GM12878 (cell line): Measurements from ENCODE around the gene TRPM1. TPM values are rescaled to one million over a fixed set of nuclear protein-coding genes. Genes with fewer than 3 reads are reported as not detected.
A peak's percentile ranks its signal among the peaks of the same experiment; 100 is the strongest.

ENCODE experiments used
- ATAC-seq: fragments of 200-7000 bp; cut with Tn5 transposase; 3 replicates; pipeline ENCODE4 v1.9.1; 2020; ENCODE audit warnings: mild to moderate bottlenecking, moderate library complexity
- BruUV-seq: library from RNA; stranded (reverse); fragments of 400-500 nt; replicated peaks from 2 replicates; lab custom pipeline; 2021; lab: Mats Ljungman, UMichigan
- CTCF ChIA-PET: fragments of 300-600 bp; sonication (Branson Sonifier 250); formaldehyde crosslinking; extraction: SDS; loops from one replicate; lab custom pipeline; 2021; ENCODE audit warnings: inconsistent platforms; lab: Yijun Ruan, JAX
- POLR2A ChIA-PET: fragments of 350-600 bp; formaldehyde crosslinking; extraction: SDS; loops from one replicate; lab custom pipeline; 2021; ENCODE audit warnings: inconsistent platforms; lab: Charles Lee
- RAD21 ChIA-PET: fragments of 300-600 bp; sonication (Branson Sonifier 250); formaldehyde crosslinking; loops from one replicate; lab custom pipeline; 2023; ENCODE audit warnings: antibody characterized with exemption; ENCODE audit not compliant: unreplicated experiment; lab: Charles Lee
- SMC1A ChIA-PET: fragments of 300-600 bp; sonication (Branson Sonifier 250); formaldehyde crosslinking; loops from one replicate; lab custom pipeline; 2023; ENCODE audit not compliant: unreplicated experiment, uncharacterized antibody; lab: Charles Lee
- DNase-seq: peaks from one replicate; pipeline ENCODE4 v3.0.0-alpha.2; 2011; ENCODE audit warnings: low read depth, low spot score
- FAIRE-seq: peaks from 3 replicates; lab custom pipeline; 2011; peaks lifted over from hg19 to GRCh38; lab: Jason Lieb, UNC
- H2AFZ ChIP-seq: 2 replicates; pipeline ENCODE4 v1.6.0; 2011; ENCODE audit warnings: low read depth, low read length, control low read depth; ENCODE audit not compliant: control insufficient read depth
- H3K27ac ChIP-seq: 2 replicates; pipeline ENCODE4 v1.5.1; 2011; ENCODE audit warnings: control low read depth; ENCODE audit not compliant: control insufficient read depth, insufficient read depth
- H3K27me3 ChIP-seq, 2 experiments: replicated peaks in 1 of 2; 2 replicates each; pipeline versions ENCODE4 v1.6.0 to v1.6.1; 2011; ENCODE audit warnings: low read length in 1 of 2; ENCODE audit not compliant: control insufficient read depth in 2 of 2, insufficient read depth in 2 of 2
- H3K36me3 ChIP-seq, 2 experiments: 2 replicates each; pipeline ENCODE4 v1.5.1; 2011; ENCODE audit warnings: low read length in 1 of 2; ENCODE audit not compliant: control insufficient read depth in 2 of 2, insufficient read depth in 2 of 2
- H3K4me1 ChIP-seq: 2 replicates; pipeline ENCODE4 v1.6.1; 2011; ENCODE audit warnings: mild to moderate bottlenecking, low read length, moderate library complexity, mixed read lengths; ENCODE audit not compliant: control insufficient read depth, insufficient read depth
- H3K4me2 ChIP-seq: 2 replicates; pipeline ENCODE4 v1.6.0; 2011; ENCODE audit warnings: control low read depth; ENCODE audit not compliant: control insufficient read depth, insufficient read depth
- H3K4me3 ChIP-seq: fragments of 200-600 bp; sonication (generic); 2 replicates; pipeline ENCODE4 v1.5.1; 2016
- H3K79me2 ChIP-seq: 2 replicates; pipeline ENCODE4 v1.6.0; 2011; ENCODE audit warnings: low read length; ENCODE audit not compliant: control insufficient read depth, insufficient read depth
- H3K9ac ChIP-seq: 2 replicates; pipeline ENCODE4 v1.8.0; 2011; ENCODE audit warnings: low read length, control low read depth, mixed read lengths; ENCODE audit not compliant: control insufficient read depth, insufficient read depth
- H3K9me3 ChIP-seq: replicated peaks from 3 replicates; pipeline ENCODE4 v1.5.1; 2011; ENCODE audit warnings: mild to moderate bottlenecking, low read length; ENCODE audit not compliant: control insufficient read depth, insufficient read depth
- H4K20me1 ChIP-seq: 2 replicates; pipeline ENCODE4 v1.6.0; 2011; ENCODE audit not compliant: control insufficient read depth, insufficient read depth
- BCL3 ChIP-seq: IDR thresholded peaks from 2 replicates; pipeline ENCODE4 v1.6.1; 2011; ENCODE audit warnings: borderline replicate concordance, low read depth, mild to moderate bottlenecking, moderate library complexity, low read length; ENCODE audit not compliant: insufficient read depth, poor library complexity, severe bottlenecking
- CHD1 ChIP-seq: IDR thresholded peaks from 2 replicates; pipeline ENCODE4 v1.6.1; 2012; ENCODE audit warnings: low read depth, low read length, improper control_type of control experiment
- CHD2 ChIP-seq: IDR thresholded peaks from 2 replicates; pipeline ENCODE4 v1.6.1; 2011; ENCODE audit warnings: low read depth, low read length, improper control_type of control experiment, borderline replicate concordance
- HSF1 ChIP-seq: fragments of 150-350 bp; IDR thresholded peaks from 2 replicates; pipeline ENCODE4 v1.6.1; 2014; ENCODE audit warnings: mild to moderate bottlenecking, low read depth, low read length
- MTA3 ChIP-seq: IDR thresholded peaks from 2 replicates; pipeline ENCODE4 v1.6.1; 2012; ENCODE audit warnings: low read length, inconsistent platforms, borderline replicate concordance
- PBX3 ChIP-seq: IDR thresholded peaks from 2 replicates; pipeline ENCODE4 v1.6.1; 2011; ENCODE audit warnings: mild to moderate bottlenecking, low read depth, low read length, moderate library complexity; ENCODE audit not compliant: insufficient replicate concordance
- TCF12 ChIP-seq: IDR thresholded peaks from 2 replicates; pipeline ENCODE4 v1.6.1; 2011; ENCODE audit warnings: low read depth, mild to moderate bottlenecking, low read length
- ZBTB40 ChIP-seq: fragments of 450-650 bp; IDR thresholded peaks from 2 replicates; pipeline ENCODE4 v1.6.1; 2016; ENCODE audit warnings: mild to moderate bottlenecking, moderate library complexity, borderline replicate concordance
- WGBS: methylation state at CpG from one replicate; pipeline ENCODE4 v1.1.6; 2016; ENCODE audit warnings: low lambda C conversion rate; ENCODE audit not compliant: insufficient replicate concordance, insufficient coverage; ENCODE audit errors: missing lambda C conversion rate; 5-methylcytosine and 5-hydroxymethylcytosine counted together
- in situ Hi-C: fragments of 300-500 bp; cut with MboI; formaldehyde crosslinking; loops from 9 replicates; pipeline ENCODE4 v1.14.3; 2018; ENCODE audit warnings: mixed read lengths
- intact Hi-C: fragments of 100-400 bp; cut with micrococcal nuclease; formaldehyde crosslinking; loops from one replicate; pipeline ENCODE4 v1.14.2; 2022; ENCODE audit not compliant: unreplicated experiment
- polyA plus RNA-seq, 11 experiments: library from polyadenylated mRNA; depleted of rRNA in 4 of 11; unstranded in 6 of 11; stranded (reverse) in 5 of 11; fragments of >200 nt; fragmentation: Nextera tagmentation in 4 of 11; fragmentation: Illumina TruSeq in 1 of 11; extraction: Ambion mirVana in 4 of 11; extraction: Trizol in 1 of 11; gene quantifications; 1 replicate in 1 of 11; 2 replicates in 10 of 11; pipeline versions ENCODE4 v1.2.1 to v1.2.3, GENCODE V29; 2011 to 2016; ENCODE audit warnings: inconsistent platforms in 2 of 11, missing spikeins in 2 of 11, low read depth in 1 of 11
- total RNA-seq, 4 experiments: library from RNA; depleted of rRNA in 3 of 4; stranded (reverse); fragments of >200 nt in 3 of 4; fragmentation: Illumina TruSeq in 1 of 4; extraction: Trizol in 1 of 4; gene quantifications; 2 replicates each; pipeline versions ENCODE4 v1.2.1 to v1.2.3, GENCODE V29; 2013 to 2021

Gene TRPM1
- total and polyA plus RNA-seq, 10 of the 15 experiments (the other 5 are each of a cell fraction or from before 2014, with no cell fraction given) = 0.01 to 0.10 (median 0.05) TPM; not detected in 4

GRCh38 chr15:31077181-31077580 lies 24.3 kb downstream of the TRPM1 start:
- Histone ChIP-seq H3K36me3 (no peaks in the 10 kb centered on the region), H3K79me2 (no peaks in the 10 kb centered on the region), H2AFZ (no peak overlapping the region), H3K4me1 (peaks cover 19% of the 10 kb centered on the region), H3K27ac (no peak overlapping the region), H3K27me3 (no peaks in the 10 kb centered on the region), H3K9me3 (no peaks in the 10 kb centered on the region), H3K4me3 (no peak overlapping the region), H3K9ac (no peak overlapping the region), H4K20me1 (no peaks in the 10 kb centered on the region)
- no TSS peak for BruUV-seq
- ChIA-PET CTCF (no interaction called here), SMC1A (no interaction called here), POLR2A (no interaction called here), RAD21 (no interaction called here)
- 34% methylated on average over 4 of the region's 4 CpGs for WGBS
- no peak for DNase-seq
- no peak for FAIRE-seq
- intact Hi-C loops = no loop called here
- TF ChIP-seq TCF12 (peak; percentile 67; the same call in 1 of the 2 replicates), HSF1 (no peak), PBX3 (no peak)
- TF ChIP-seq, all 136 proteins: peak for 1
- H3K4me2 ChIP-seq = 0 out of 2 replicates have a peak overlapping the region, but pooled peaks have one; percentile 7
- in situ Hi-C loops = no loop called here
- no peak for ATAC-seq

GRCh38 chr15:31074321-31074720 lies 27.2 kb downstream of the TRPM1 start:
- no peak for ATAC-seq
- no TSS peak for BruUV-seq
- SMC1A ChIA-PET = interaction anchor here (1.0 to 1.5 kb wide), 2 partner anchors 47 to 180 kb away, joined by 3 read pairs; no protein-coding TSS in a partner anchor
- RAD21 ChIA-PET = no interaction called here
- Histone ChIP-seq H4K20me1 (no peaks in the 10 kb centered on the region), H3K36me3 (no peaks in the 10 kb centered on the region), H3K9me3 (no peaks in the 10 kb centered on the region), H3K4me1 (peaks cover 9% of the 10 kb centered on the region), H3K4me2 (no peak overlapping the region), H2AFZ (no peak overlapping the region), H3K27ac (no peak overlapping the region), H3K79me2 (no peaks in the 10 kb centered on the region), H3K9ac (no peak overlapping the region), H3K4me3 (no peak overlapping the region), H3K27me3 (no peaks in the 10 kb centered on the region)
- CTCF ChIA-PET = no interaction called here
- POLR2A ChIA-PET = no interaction called here
- in situ Hi-C loops = no loop called here
- intact Hi-C loops = no loop called here
- no peak for DNase-seq
- FAIRE-seq = no peak
- TF ChIP-seq CHD1 = no peak
- no peak for TF ChIP-seq BCL3
- no peak for TF ChIP-seq CHD2
- no peak for TF ChIP-seq MTA3
- TF ChIP-seq ZBTB40 = no peak
